AG09309 (cell line): ENCODE data around the gene EBLN1.
A peak's percentile ranks its signal among the peaks of the same experiment; 100 is the strongest.

Experiments
- DNase-seq: peaks from one replicate; pipeline ENCODE4 v3.0.0-alpha.2; 2010; ENCODE audit warnings: low read depth
- H3K4me3 ChIP-seq: 2 replicates; pipeline ENCODE4 v1.5.1; 2011; ENCODE audit warnings: mild to moderate bottlenecking, low read depth, low read length, moderate library complexity; ENCODE audit not compliant: control insufficient read depth
- TF ChIP-seq, protein P1 (sequence below): IDR thresholded peaks from 2 replicates; pipeline ENCODE4 v1.5.1; 2011; ENCODE audit warnings: mild to moderate bottlenecking, low read depth, low read length, inconsistent platforms; ENCODE audit not compliant: insufficient read depth, control insufficient read depth; ENCODE audit errors: missing control alignments

EBLN1 gene

DNA sequence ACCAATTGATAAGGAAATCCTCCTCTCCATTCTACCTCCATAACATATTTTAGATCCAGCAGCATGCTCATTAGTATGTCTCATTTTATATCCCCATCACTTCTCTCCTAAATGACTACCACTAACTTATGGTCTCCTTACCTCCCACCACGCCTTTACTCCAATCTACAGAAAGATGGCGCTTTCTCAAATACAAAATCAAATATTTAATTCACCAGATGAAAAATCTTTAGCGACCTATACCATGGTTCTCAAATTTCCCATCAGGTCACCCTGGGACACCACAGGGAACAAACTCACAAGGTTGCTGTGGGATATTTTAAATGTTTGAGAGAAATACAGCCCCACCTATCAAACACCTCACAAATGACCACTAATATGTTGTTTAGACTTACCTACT lies 27.0 kb upstream of the EBLN1 start:
- DNase-seq, result no peak
- no peak overlapping the region for H3K4me3 ChIP-seq
- TF ChIP-seq, protein P1, sequence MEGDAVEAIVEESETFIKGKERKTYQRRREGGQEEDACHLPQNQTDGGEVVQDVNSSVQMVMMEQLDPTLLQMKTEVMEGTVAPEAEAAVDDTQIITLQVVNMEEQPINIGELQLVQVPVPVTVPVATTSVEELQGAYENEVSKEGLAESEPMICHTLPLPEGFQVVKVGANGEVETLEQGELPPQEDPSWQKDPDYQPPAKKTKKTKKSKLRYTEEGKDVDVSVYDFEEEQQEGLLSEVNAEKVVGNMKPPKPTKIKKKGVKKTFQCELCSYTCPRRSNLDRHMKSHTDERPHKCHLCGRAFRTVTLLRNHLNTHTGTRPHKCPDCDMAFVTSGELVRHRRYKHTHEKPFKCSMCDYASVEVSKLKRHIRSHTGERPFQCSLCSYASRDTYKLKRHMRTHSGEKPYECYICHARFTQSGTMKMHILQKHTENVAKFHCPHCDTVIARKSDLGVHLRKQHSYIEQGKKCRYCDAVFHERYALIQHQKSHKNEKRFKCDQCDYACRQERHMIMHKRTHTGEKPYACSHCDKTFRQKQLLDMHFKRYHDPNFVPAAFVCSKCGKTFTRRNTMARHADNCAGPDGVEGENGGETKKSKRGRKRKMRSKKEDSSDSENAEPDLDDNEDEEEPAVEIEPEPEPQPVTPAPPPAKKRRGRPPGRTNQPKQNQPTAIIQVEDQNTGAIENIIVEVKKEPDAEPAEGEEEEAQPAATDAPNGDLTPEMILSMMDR, result no peak

DNA sequence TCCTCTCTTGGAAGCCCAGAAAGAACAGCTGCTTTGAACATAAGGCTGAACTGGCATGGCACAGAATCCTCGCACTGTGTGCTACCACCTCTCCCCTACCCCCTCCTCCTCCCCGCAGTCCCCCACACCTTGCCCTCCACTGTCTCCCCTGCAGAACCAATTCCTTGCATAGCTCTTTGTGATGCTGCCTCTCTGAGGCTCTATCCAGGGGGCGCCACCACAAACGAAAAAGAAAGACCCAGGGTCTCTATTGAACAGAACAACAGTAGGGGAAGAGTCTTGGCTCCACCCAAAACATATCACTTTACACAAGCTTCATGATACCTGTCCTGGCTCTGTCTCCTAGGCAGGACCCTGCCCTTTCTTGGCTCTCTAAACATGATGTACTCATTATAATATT lies 26.2 kb upstream of the EBLN1 start:
- TF ChIP-seq, protein P1, result no peak
- DNase-seq, result no peak
- H3K4me3 ChIP-seq, result no peak overlapping the region

DNA sequence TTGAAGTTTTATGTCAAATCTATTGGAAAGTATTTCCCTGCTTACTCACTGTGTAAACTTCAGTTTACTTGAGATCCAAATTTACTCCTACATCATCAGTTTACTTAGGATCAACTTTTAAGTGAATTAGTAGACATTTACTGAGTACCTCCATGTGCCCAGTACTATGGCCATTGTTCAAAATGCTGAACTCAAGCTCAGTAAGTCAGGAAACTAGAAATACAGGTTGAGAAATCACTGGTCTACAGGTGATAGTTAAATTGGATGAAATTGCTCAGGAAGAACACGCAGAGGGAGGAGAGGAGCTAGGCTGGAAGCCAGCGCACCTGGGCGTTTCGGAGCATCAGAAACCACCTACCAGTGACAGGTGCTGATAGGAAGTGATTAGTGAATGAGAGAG lies 25.5 kb upstream of the EBLN1 start:
- TF ChIP-seq, protein P1, result no peak
- no peak for DNase-seq
- no peak overlapping the region for H3K4me3 ChIP-seq

DNA sequence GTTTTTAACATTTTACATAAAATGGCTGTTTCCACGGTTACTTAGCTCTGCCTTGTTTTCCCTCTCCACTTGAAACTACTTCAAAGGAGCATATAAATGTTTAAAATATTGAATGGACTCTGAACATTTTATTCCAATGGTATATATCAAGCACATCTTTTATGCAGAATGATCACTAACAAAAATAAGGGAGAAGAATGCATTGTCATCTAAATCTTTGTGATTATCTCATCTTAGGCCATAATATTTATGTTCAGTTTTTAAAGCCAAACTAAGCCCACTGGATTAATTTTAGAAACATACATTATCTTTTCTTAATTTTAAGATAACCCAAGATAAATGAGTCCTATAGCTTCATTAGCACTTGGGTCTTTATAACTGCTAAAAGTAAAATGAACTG lies 13.4 kb upstream of the EBLN1 start:
- H3K4me3 ChIP-seq, result no peak overlapping the region
- TF ChIP-seq, protein P1, result no peak
- DNase-seq, result no peak

DNA sequence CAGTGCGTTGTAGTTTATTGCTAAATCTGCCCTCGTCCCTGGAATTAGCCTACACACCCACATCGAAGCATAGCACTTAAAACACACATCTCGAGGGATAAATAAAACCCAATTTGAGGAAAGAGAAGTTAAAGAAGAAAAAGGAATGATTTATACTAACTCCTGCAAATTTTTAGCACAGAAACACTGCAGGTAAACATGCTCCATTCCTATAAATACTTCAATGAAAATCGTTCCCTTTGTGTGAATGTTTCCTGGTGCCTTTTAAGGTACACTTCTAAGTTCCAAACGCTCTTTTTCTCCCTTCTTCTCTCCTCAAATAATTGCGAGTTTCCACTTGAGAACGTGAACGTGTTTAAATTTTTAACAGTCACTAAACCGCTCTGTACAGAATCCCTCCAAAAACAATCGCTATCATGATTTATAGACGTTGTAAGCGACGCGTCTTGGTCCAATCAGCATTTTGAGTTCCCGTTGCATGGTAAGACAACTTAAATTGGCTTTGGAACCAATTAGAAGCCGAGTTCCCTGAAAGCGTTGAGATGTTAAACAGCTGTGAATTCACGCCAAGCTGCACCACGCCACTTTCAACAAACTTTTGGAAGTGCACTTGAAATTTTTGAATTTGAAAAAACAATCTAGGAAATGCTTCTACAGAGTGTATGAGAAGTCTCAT lies 12.5 kb upstream of the EBLN1 start:
- TF ChIP-seq, protein P1, result no peak
- DNase-seq, result no peak
- peak overlapping the region; percentile 59 for H3K4me3 ChIP-seq

DNA sequence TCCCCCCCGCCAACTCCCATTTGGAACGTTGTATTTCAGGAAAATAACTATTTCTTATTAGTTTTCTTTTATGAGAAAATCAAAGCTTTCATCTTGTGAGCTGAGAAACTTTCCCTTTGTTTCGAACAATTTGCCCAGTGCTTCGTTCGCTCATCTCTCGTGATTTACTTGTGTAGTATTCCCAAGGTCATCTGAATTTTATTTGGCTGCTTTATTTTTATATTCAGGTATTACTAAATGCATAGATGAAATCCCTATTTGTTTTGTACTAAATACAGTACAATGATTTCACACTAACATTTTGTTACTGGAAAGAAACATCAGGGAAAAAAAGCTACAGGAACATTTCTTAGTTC lies 12.0 kb upstream of the EBLN1 start:
- H3K4me3 ChIP-seq, result peak overlapping the region; percentile 59
- no peak for DNase-seq
- TF ChIP-seq, protein P1, result no peak
